Neural progenitor cell (in vitro differentiated cells): ENCODE results near the gene YIPF7. TPM values are rescaled to one million over a fixed set of nuclear protein-coding genes. Genes with fewer than 3 reads are reported as not detected.

Experiments used
- DNase-seq: peaks from one replicate; pipeline ENCODE4 v3.0.0-alpha.2; 2016; ENCODE audit warnings: low spot score
- H2AFZ ChIP-seq: fragments of 200-600 bp; sonication (generic); replicated peaks from 2 replicates; pipeline ENCODE4 v1.6.1; 2016; ENCODE audit warnings: antibody characterized with exemption
- H3F3A ChIP-seq: fragments of 200-600 bp; sonication (generic); 2 replicates; pipeline ENCODE4 v1.6.1; 2016; ENCODE audit warnings: antibody characterized with exemption, low read depth
- H3K27ac ChIP-seq: fragments of 200-600 bp; sonication (generic); 2 replicates; pipeline ENCODE4 v1.5.1; 2016; ENCODE audit warnings: mild to moderate bottlenecking
- H3K27me3 ChIP-seq: fragments of 200-600 bp; sonication (generic); 2 replicates; pipeline ENCODE4 v1.6.1; 2016; ENCODE audit warnings: mild to moderate bottlenecking, moderate library complexity
- H3K36me3 ChIP-seq: fragments of 200-600 bp; sonication (generic); 2 replicates; pipeline ENCODE4 v1.5.1; 2016
- H3K4me1 ChIP-seq: fragments of 200-600 bp; sonication (generic); 2 replicates; pipeline ENCODE4 v1.6.1; 2016; ENCODE audit warnings: mixed run types
- H3K4me2 ChIP-seq: fragments of 200-600 bp; sonication (generic); 2 replicates; pipeline ENCODE4 v1.6.1; 2016
- H3K4me3 ChIP-seq: fragments of 200-600 bp; sonication (generic); 2 replicates; pipeline ENCODE4 v1.5.1; 2016
- H3K79me2 ChIP-seq: fragments of 200-600 bp; sonication (generic); 2 replicates; pipeline ENCODE4 v1.6.1; 2016; ENCODE audit warnings: low read depth
- H3K9ac ChIP-seq: fragments of 200-600 bp; sonication (generic); 2 replicates; pipeline ENCODE4 v1.6.1; 2016
- H3K9me3 ChIP-seq: fragments of 200-600 bp; sonication (generic); 2 replicates; pipeline ENCODE4 v1.5.1; 2016; ENCODE audit warnings: low read depth
- H4K20me1 ChIP-seq: fragments of 200-600 bp; sonication (generic); 2 replicates; pipeline ENCODE4 v1.6.1; 2016; ENCODE audit warnings: low read depth
- H3K27ac Mint-ChIP-seq: 3 replicates; pipeline ENCODE4 v1.8.0; 2021; ENCODE audit warnings: mixed read lengths
- H3K27me3 Mint-ChIP-seq: 2 replicates; pipeline ENCODE4 v1.8.0; 2022; ENCODE audit warnings: low read depth, mild to moderate bottlenecking, inconsistent platforms, moderate library complexity, mixed read lengths; ENCODE audit not compliant: insufficient read depth
- H3K36me3 Mint-ChIP-seq: 3 replicates; pipeline ENCODE4 v1.8.0; 2021; ENCODE audit warnings: mixed read lengths
- H3K4me1 Mint-ChIP-seq: 3 replicates; pipeline ENCODE4 v1.8.0; 2021; ENCODE audit warnings: mixed read lengths
- H3K4me3 Mint-ChIP-seq: 3 replicates; pipeline ENCODE4 v1.8.0; 2021; ENCODE audit warnings: mild to moderate bottlenecking, moderate library complexity, mixed read lengths
- H3K9me3 Mint-ChIP-seq: 3 replicates; pipeline ENCODE4 v1.8.0; 2020; ENCODE audit warnings: mixed read lengths
- EZH2 ChIP-seq: fragments of 200-600 bp; sonication (generic); IDR thresholded peaks from 2 replicates; pipeline ENCODE4 v1.6.1; 2017; ENCODE audit warnings: antibody characterized with exemption, mild to moderate bottlenecking, moderate library complexity
- EZH2phosphoT487 ChIP-seq: fragments of 200-600 bp; sonication (generic); IDR thresholded peaks from 2 replicates; pipeline ENCODE4 v1.6.1; 2017; ENCODE audit warnings: antibody characterized with exemption
- total RNA-seq: library from RNA; depleted of rRNA; stranded (reverse); fragments of >200 nt; gene quantifications from 2 replicates; pipeline ENCODE4 v1.2.3, GENCODE V29; 2015; ENCODE audit warnings: low replicate concordance
- TF ChIP-seq, protein P1 (sequence below): fragments of 200-600 bp; sonication (generic); IDR thresholded peaks from 2 replicates; pipeline ENCODE4 v1.5.1; 2017; ENCODE audit warnings: antibody characterized with exemption, mild to moderate bottlenecking

The YIPF7 gene
- total RNA-seq: not detected in 2 replicates

DNA sequence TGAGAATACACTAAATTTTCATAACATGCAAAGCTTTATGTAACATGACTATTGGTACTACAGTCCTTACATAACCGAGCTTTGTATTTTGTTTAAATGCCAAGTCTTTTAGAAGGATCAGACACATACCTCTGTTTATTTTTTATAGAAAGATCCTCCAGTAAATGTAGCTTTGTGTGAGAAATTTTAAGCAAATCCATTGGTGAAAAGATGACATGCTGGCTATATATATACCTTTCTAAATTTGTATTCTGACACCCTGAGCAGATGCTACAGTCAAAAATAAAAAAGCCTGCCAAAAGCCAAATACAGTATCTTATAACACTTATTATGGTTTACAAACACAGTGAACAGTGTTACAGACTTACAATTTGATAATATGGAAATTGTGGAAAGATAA lies at the start of gene YIPF7:
Gene YIPF7, minus strand, starts transcription at position 201 of the 400 bp plus-strand sequence. CDS start 1,525 bp downstream, outside the sequence.
- no peaks in the 10 kb centered on the region for H4K20me1 ChIP-seq
- H3K36me3 ChIP-seq: no peaks in the 10 kb centered on the region
- no peak within 1 kb of the TSS for H3K4me2 ChIP-seq
- H3K4me1 ChIP-seq: peaks cover 19% of the 10 kb centered on the region
- H3K4me3 ChIP-seq: no peak within 1 kb of the TSS
- no peaks in the 10 kb centered on the region for H3K9me3 ChIP-seq
- Mint-ChIP-seq H3K36me3 (no peaks in the 10 kb centered on the region), H3K27ac (no peak within 1 kb of the TSS), H3K9me3 (no peaks in the 10 kb centered on the region), H3K4me1 (no peaks in the 10 kb centered on the region), H3K27me3 (no peaks in the 10 kb centered on the region), H3K4me3 (no peak within 1 kb of the TSS)
- H3K27ac ChIP-seq: no peak within 1 kb of the TSS
- DNase-seq: no peak
- peaks cover 3% of the 10 kb centered on the region for H3K27me3 ChIP-seq
- H2AFZ ChIP-seq: no peak within 1 kb of the TSS
- no peak within 1 kb of the TSS for H3K9ac ChIP-seq
- TF ChIP-seq, protein P1, sequence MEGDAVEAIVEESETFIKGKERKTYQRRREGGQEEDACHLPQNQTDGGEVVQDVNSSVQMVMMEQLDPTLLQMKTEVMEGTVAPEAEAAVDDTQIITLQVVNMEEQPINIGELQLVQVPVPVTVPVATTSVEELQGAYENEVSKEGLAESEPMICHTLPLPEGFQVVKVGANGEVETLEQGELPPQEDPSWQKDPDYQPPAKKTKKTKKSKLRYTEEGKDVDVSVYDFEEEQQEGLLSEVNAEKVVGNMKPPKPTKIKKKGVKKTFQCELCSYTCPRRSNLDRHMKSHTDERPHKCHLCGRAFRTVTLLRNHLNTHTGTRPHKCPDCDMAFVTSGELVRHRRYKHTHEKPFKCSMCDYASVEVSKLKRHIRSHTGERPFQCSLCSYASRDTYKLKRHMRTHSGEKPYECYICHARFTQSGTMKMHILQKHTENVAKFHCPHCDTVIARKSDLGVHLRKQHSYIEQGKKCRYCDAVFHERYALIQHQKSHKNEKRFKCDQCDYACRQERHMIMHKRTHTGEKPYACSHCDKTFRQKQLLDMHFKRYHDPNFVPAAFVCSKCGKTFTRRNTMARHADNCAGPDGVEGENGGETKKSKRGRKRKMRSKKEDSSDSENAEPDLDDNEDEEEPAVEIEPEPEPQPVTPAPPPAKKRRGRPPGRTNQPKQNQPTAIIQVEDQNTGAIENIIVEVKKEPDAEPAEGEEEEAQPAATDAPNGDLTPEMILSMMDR: no peak
- TF ChIP-seq EZH2: no peak
- no peak for TF ChIP-seq EZH2phosphoT487
- H3K79me2 ChIP-seq: no peaks in the 10 kb centered on the region
- no peaks in the 10 kb centered on the region for H3F3A ChIP-seq

- Histone ChIP-seq H3K27ac (peak overlapping the region; percentile 15), H3K9ac (no peak overlapping the region), H2AFZ (no peak overlapping the region), H3K4me1 (no peaks in the 10 kb centered on the region), H4K20me1 (no peaks in the 10 kb centered on the region), H3K79me2 (no peaks in the 10 kb centered on the region), H3F3A (no peaks in the 10 kb centered on the region), H3K36me3 (peaks cover 14% of the 10 kb centered on the region), H3K4me3 (no peak overlapping the region), H3K9me3 (no peaks in the 10 kb centered on the region), H3K4me2 (no peak overlapping the region), H3K27me3 (no peaks in the 10 kb centered on the region)
- H3K27ac Mint-ChIP-seq: no peak overlapping the region
- H3K9me3 Mint-ChIP-seq: no peaks in the 10 kb centered on the region
- H3K4me3 Mint-ChIP-seq: no peak overlapping the region
- DNase-seq: no peak
- no peaks in the 10 kb centered on the region for H3K4me1 Mint-ChIP-seq
- peaks cover 3% of the 10 kb centered on the region for H3K27me3 Mint-ChIP-seq
- TF ChIP-seq EZH2: no peak
- TF ChIP-seq, protein P1: no peak
- no peak for TF ChIP-seq EZH2phosphoT487
- peaks cover 10% of the 10 kb centered on the region for H3K36me3 Mint-ChIP-seq
Observed at GRCh38 chr4:44701037-44701436, 49.6 kb upstream of the YIPF7 start.

GRCh38 chr4:44700427-44700826 lies 49.0 kb upstream of the YIPF7 start:
- no peak overlapping the region for H3K4me2 ChIP-seq
- no peak overlapping the region for H3K4me3 Mint-ChIP-seq
- no peak overlapping the region for H3K9ac ChIP-seq
- DNase-seq: no peak
- H3K36me3 ChIP-seq: peaks cover 14% of the 10 kb centered on the region
- H3K27me3 Mint-ChIP-seq: peaks cover 3% of the 10 kb centered on the region
- no peaks in the 10 kb centered on the region for H3F3A ChIP-seq
- H3K4me1 Mint-ChIP-seq: no peaks in the 10 kb centered on the region
- no peak overlapping the region for H3K27ac Mint-ChIP-seq
- TF ChIP-seq, protein P1: no peak
- TF ChIP-seq EZH2 (no peak), EZH2phosphoT487 (no peak)
- no peaks in the 10 kb centered on the region for H3K27me3 ChIP-seq
- peaks cover 10% of the 10 kb centered on the region for H3K36me3 Mint-ChIP-seq
- no peaks in the 10 kb centered on the region for H3K9me3 Mint-ChIP-seq
- H3K4me1 ChIP-seq: no peaks in the 10 kb centered on the region
- no peak overlapping the region for H3K27ac ChIP-seq
- H4K20me1 ChIP-seq: no peaks in the 10 kb centered on the region
- H3K9me3 ChIP-seq: no peaks in the 10 kb centered on the region
- H3K79me2 ChIP-seq: no peaks in the 10 kb centered on the region
- no peak overlapping the region for H3K4me3 ChIP-seq
- H2AFZ ChIP-seq: no peak overlapping the region
